Measurements from ENCODE around the gene VRK3.

VRK3 gene

GRCh38 chr19:49932731-49933131 lies 92.4 kb downstream of the VRK3 start:
- TF ChIP-seq CTCF (IDR thresholded peaks at IDR 0.05; ENCODE audit: extremely low read depth, missing control alignments): no peak
- no peak for DNase-seq (ENCODE audit: low spot score)

GRCh38 chr19:49932041-49932451 lies 93.1 kb downstream of the VRK3 start:
- no peak for TF ChIP-seq CTCF (IDR thresholded peaks at IDR 0.05; ENCODE audit: extremely low read depth, missing control alignments)
- DNase-seq (ENCODE audit: low spot score): no peak

DNA sequence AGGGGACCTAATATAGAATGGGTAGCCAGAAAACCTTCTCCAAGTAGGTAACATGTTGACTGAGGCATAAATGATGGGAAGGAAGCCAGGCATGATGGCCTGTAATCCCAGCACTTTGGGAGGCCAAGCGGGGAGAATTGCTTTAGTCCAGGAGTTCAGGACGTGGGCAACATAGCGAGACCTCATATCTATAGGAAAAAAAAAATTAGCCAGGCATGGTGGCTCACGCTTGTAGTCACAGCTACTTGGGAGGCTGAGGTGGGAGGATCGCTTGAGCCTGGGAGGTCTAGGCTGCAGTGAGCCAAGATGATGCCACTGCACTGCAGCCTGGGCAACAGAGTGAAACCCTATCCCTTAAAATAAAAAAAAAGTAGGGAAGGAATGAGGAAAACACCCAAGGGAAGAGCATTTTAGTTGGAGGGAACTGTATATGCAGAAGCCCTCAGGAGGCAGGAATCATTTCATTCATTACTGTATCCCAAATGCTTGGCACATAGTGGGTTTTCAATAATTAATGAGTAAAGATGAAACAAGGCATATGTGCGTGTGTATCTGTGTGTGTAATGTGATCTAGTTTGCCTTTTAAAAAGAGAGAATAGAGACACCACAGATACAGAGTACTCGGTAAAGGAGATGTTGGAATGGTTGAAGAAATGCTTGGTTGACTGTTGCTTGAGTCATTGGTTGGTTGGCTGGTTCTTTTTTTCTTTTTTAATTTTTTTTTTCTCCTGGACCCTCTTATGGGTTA lies 93.7 kb downstream of the VRK3 start:
- TF ChIP-seq CTCF (IDR thresholded peaks at IDR 0.05; ENCODE audit: extremely low read depth, missing control alignments): no peak
- no peak for DNase-seq (ENCODE audit: low spot score)

DNA sequence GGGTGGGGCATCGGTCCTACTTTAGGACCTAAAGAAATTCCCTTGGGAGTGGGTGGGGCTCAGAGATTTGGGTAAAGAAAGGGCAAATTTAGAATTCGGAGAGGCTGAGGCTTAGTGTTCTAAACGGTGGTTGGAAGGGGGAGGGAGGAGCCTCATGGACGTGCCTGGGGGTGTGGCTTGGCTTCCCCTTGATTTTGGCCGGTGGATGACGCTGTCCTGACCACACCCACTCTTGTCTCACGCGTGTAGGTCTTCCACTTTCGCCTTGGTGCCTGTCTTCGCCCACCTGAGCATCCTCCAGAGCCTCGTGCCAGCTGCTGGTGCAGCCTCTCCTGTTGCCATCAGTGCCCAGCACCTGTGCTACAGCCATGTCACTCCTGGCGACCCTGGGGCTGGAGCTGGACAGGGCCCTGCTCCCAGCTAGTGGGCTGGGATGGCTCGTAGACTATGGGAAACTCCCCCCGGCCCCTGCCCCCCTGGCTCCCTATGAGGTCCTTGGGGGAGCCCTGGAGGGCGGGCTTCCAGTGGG lies 94.6 kb downstream of the VRK3 start:
- TF ChIP-seq CTCF (IDR thresholded peaks at IDR 0.05; ENCODE audit: extremely low read depth, missing control alignments): no peak
- DNase-seq (ENCODE audit: low spot score): no peak

- peak; percentile 95 for DNase-seq (ENCODE audit: low spot score)
- TF ChIP-seq CTCF (IDR thresholded peaks at IDR 0.05; ENCODE audit: extremely low read depth, missing control alignments): no peak
Observed at GRCh38 chr19:49929611-49930482, 95.3 kb downstream of the VRK3 start.

GRCh38 chr19:49929121-49929610 lies 96.0 kb downstream of the VRK3 start, which contains the start of the genes ATF5 and NUP62:
Gene ATF5 (plus strand): TSS chr19:49929205. CDS start chr19:49930851, 1,646 bp downstream.
Gene NUP62 (minus strand): TSS chr19:49929504. CDS start chr19:49909807, 19,697 bp downstream.
- no peak for TF ChIP-seq CTCF (IDR thresholded peaks at IDR 0.05; ENCODE audit: extremely low read depth, missing control alignments)
- DNase-seq (ENCODE audit: low spot score): peak; percentile 95
